HG03558 (cell line): Measurements from ENCODE around the gene CYP11A1.

Experiments used
- ATAC-seq: cut with Tn5 transposase; IDR thresholded peaks from one replicate; pipeline ENCODE4 v1.9.1; 2021; ENCODE audit warnings: moderate number of reproducible peaks; ENCODE audit not compliant: unreplicated experiment; ENCODE audit errors: extremely low read depth

The CYP11A1 gene

GRCh38 chr15:74389241-74390048 is 22.0 kb upstream of the CYP11A1 start:
- ATAC-seq: no peak

- ATAC-seq: no peak
These were observed 21.0 kb upstream of the CYP11A1 start for GRCh38 chr15:74388363-74388951.

- ATAC-seq: no peak
These were observed 20.3 kb upstream of the CYP11A1 start for GRCh38 chr15:74387621-74388362.

GRCh38 chr15:74387141-74387541 is 19.7 kb upstream of the CYP11A1 start:
- no peak for ATAC-seq

- ATAC-seq: no peak
These were observed 19.2 kb upstream of the CYP11A1 start for GRCh38 chr15:74386496-74387140.

GRCh38 chr15:74385733-74386132 is 18.3 kb upstream of the CYP11A1 start:
- no peak for ATAC-seq

GRCh38 chr15:74384881-74385643 is 17.6 kb upstream of the CYP11A1 start:
- no peak for ATAC-seq

- ATAC-seq: no peak
These were observed 17.1 kb upstream of the CYP11A1 start for GRCh38 chr15:74384566-74384880.

- no peak for ATAC-seq
These were observed 16.5 kb upstream of the CYP11A1 start for GRCh38 chr15:74383695-74384565.

- ATAC-seq: no peak
These were observed 15.8 kb upstream of the CYP11A1 start for GRCh38 chr15:74383286-74383685.

GRCh38 chr15:74382004-74382816 is 14.8 kb upstream of the CYP11A1 start:
- no peak for ATAC-seq

GRCh38 chr15:74381481-74381880 is 14.0 kb upstream of the CYP11A1 start:
- no peak for ATAC-seq

- no peak for ATAC-seq
These were observed 13.7 kb upstream of the CYP11A1 start for GRCh38 chr15:74381190-74381453.

GRCh38 chr15:74380361-74381189 is 13.1 kb upstream of the CYP11A1 start:
- ATAC-seq: no peak

- ATAC-seq: no peak
These were observed 11.4 kb upstream of the CYP11A1 start for GRCh38 chr15:74378848-74379247.

GRCh38 chr15:74377831-74378766 is 10.7 kb upstream of the CYP11A1 start:
- ATAC-seq: no peak
